Subcutaneous abdominal adipose tissue (tissue), 5 donors: ENCODE measurements around the gene HMGCS2.

Experiments used
- H3K27ac ChIP-seq: one replicate; pipeline ENCODE4 v1.7.0; 2013; ENCODE audit warnings: low read depth, mild to moderate bottlenecking, inconsistent platforms, low read length, moderate library complexity
- H3K27me3 ChIP-seq, 5 donors: one replicate each; pipeline ENCODE4 v1.7.0; 2013; ENCODE audit warnings: low read length in 5 of 5, inconsistent platforms in 1 of 5; ENCODE audit not compliant: control insufficient read depth in 5 of 5, insufficient read depth in 4 of 5
- H3K36me3 ChIP-seq, 5 donors: one replicate each; pipeline ENCODE4 v1.7.0; 2013; ENCODE audit warnings: low read length in 5 of 5; ENCODE audit not compliant: control insufficient read depth in 5 of 5, insufficient read depth in 5 of 5
- H3K4me1 ChIP-seq, 5 donors: one replicate each; pipeline ENCODE4 v1.7.0; 2013; ENCODE audit warnings: low read length in 5 of 5, mild to moderate bottlenecking in 3 of 5, moderate library complexity in 1 of 5; ENCODE audit not compliant: control insufficient read depth in 5 of 5, insufficient read depth in 5 of 5
- H3K4me3 ChIP-seq, 5 donors: one replicate each; pipeline ENCODE4 v1.7.0; 2013; ENCODE audit warnings: low read length in 5 of 5, low read depth in 1 of 5
- H3K9ac ChIP-seq, 5 donors: one replicate each; pipeline ENCODE4 v1.7.0; 2013; ENCODE audit warnings: low read length in 5 of 5, mild to moderate bottlenecking in 4 of 5, moderate library complexity in 3 of 5
- H3K9me3 ChIP-seq, 5 donors: one replicate each; pipeline ENCODE4 v1.7.0; 2013; ENCODE audit warnings: low read length in 5 of 5; ENCODE audit not compliant: control insufficient read depth in 5 of 5
- donor health status: healthy.
- donor health status: healthy.
- donor health status: healthy.
- donor health status: healthy.
- donor health status: healthy.

The HMGCS2 gene

DNA sequence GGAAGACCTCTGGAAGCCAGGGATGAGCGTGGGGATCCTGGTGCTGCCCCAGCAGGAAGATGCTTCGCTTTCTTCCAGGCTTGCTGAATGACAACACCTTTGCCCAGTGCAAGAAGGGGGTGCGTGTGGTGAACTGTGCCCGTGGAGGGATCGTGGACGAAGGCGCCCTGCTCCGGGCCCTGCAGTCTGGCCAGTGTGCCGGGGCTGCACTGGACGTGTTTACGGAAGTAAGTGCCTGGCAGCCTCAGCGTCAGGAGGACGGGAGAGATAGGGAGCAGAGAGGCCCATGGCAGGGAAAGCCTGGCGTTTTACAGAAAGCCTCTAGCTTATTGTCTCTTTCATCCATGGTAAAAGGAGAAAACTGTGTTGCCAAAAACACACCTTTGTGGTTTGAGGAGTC is 33.5 kb downstream of the HMGCS2 start:
- no peak overlapping the region for H3K4me3 ChIP-seq
- no peaks in the 10 kb centered on the region for H3K9me3 ChIP-seq
- peaks cover 3 to 63% (median 14%) of the 10 kb centered on the region in 5 donors for H3K36me3 ChIP-seq
- no peak overlapping the region for H3K9ac ChIP-seq
- no peaks in the 10 kb centered on the region for H3K27me3 ChIP-seq
- peaks cover 3 to 23% (median 10%) of the 10 kb centered on the region in 5 donors for H3K4me1 ChIP-seq
- no peak overlapping the region for H3K27ac ChIP-seq

DNA sequence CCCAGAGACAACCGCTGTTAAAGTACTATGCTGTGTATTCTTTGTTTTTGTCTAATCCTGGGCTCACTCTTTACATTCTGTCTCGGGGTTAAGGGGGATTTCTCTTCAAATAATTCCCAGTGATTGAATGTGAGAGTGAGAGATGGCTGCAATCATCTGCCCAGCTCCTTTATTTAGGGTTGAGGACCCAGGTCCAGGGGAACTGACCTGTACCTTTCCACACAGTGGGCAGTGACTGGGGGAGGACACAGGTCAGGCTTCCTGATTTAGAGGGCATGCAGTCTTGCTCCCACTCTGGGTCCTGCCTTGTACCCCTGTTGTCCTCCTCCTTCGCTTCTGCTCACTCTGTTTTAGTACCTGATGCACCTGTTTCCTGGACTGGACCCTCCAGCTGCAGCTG is 35.0 kb downstream of the HMGCS2 start:
- Histone ChIP-seq H3K9ac (no peak overlapping the region), H3K4me1 (peaks cover 3 to 32% (median 19%) of the 10 kb centered on the region in 5 donors), H3K36me3 (peaks cover 7 to 76% (median 14%) of the 10 kb centered on the region in 5 donors)

DNA sequence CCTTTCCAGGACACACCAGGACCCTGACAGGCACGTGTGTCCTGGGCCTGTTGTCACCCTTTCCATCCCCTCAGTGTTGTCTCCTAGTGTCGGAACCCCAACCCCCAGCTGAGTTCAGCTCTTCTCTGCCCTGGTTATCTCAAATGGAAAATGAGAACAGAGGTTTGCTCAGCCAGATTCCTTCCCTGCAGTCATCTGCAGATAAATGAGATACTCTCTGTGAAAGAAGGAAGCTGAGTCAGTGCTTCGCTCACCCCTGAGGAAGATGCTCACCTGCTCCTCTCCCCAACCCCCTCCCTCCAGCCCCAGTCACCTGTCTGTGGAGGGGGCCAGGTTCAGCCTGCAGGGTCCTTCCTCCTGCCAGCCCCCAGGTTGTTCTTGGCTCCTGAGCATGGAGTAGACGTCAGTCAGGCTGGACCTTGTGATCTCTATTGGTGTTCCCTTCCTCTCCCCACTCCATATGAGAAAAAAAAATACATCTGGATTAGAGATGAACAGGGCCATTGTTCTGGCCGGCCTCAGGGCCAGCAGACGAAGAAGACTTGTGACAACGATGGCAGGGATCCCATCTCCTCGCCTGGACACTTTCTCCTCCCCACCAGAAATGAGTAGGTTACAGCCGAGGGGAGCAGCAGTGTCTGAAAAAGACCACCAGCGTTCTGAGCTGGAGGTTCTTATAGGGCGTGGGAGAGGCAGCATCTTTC is 36.1 kb downstream of the HMGCS2 start:
- H3K27ac ChIP-seq, result no peak overlapping the region
- no peaks in the 10 kb centered on the region for H3K27me3 ChIP-seq
- H3K9ac ChIP-seq, result no peak overlapping the region
- no peaks in the 10 kb centered on the region for H3K9me3 ChIP-seq
- H3K4me3 ChIP-seq, result no peak overlapping the region
- H3K4me1 ChIP-seq, result peaks cover 3 to 39% (median 20%) of the 10 kb centered on the region in 5 donors
- H3K36me3 ChIP-seq, result peaks cover 9 to 73% (median 10%) of the 10 kb centered on the region in 5 donors

More for the DNA sequence above, 35.0 kb downstream of the HMGCS2 start:
- Histone ChIP-seq H3K27ac (no peak overlapping the region), H3K9me3 (no peaks in the 10 kb centered on the region), H3K27me3 (no peaks in the 10 kb centered on the region), H3K4me3 (no peak overlapping the region)

DNA sequence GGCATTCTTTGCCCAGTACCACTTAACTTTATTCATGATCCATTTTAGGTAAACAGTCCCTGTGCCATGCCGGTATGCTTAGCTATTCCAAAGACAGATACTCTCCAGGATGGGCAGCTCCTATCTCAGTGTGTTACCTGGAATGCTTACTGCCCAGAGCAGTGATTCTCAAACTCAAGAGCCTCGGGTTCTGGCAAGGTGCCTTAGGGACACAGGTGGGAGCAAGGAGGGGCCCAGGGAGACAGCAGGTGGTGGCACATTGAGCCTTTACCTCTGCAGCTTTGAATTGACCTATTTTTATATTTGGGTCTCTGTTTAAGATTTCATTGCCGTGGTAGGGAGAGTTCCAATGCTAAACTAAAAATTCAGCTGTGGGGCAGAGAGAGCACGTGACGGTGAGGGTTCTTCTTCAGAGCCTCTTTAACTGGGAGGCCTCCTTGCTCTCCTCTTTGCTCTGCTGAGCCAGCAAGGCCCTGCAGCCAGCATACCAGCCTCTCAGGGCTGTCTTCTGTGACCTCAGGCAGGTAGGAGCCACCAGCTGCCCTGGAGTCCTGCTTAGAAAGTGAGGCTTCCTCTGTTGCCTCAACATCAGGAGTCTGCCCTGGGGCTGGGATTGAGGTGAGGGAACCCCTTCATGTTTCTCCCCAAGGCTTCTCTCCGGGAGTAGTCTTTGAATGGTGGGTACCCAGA is 36.8 kb downstream of the HMGCS2 start:
- H3K4me1 ChIP-seq, result peaks cover 3 to 35% (median 20%) of the 10 kb centered on the region in 5 donors
- no peak overlapping the region for H3K4me3 ChIP-seq
- H3K9me3 ChIP-seq, result no peaks in the 10 kb centered on the region
- no peaks in the 10 kb centered on the region for H3K27me3 ChIP-seq
- no peak overlapping the region for H3K27ac ChIP-seq
- peaks cover 10 to 70% (median 12%) of the 10 kb centered on the region in 5 donors for H3K36me3 ChIP-seq
- H3K9ac ChIP-seq, result no peak overlapping the region

DNA sequence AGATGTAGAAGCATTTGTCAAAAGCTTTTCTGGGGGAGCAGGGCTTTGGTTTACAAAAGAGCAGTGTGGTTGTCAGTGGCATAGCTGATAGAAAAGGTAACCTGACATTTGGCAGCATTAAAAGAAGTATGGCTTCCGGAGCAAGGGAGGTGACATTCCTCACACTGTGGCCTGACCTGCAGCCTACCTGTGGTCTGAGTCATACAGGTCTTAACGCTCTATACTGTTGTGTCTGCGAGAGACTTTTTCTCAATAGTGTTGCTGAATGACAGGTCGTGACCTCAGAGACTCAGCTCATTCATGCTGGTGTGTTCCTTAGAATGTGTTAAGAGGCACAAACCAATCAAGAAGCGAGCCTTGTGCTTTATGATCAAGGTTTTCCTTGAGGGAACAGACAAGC is 37.6 kb downstream of the HMGCS2 start:
- Histone ChIP-seq H3K27ac (no peak overlapping the region), H3K36me3 (peaks cover 10 to 70% (median 17%) of the 10 kb centered on the region in 5 donors), H3K4me3 (no peak overlapping the region), H3K9ac (no peak overlapping the region), H3K27me3 (no peaks in the 10 kb centered on the region), H3K9me3 (no peaks in the 10 kb centered on the region), H3K4me1 (peaks cover 3 to 34% (median 20%) of the 10 kb centered on the region in 5 donors)

DNA sequence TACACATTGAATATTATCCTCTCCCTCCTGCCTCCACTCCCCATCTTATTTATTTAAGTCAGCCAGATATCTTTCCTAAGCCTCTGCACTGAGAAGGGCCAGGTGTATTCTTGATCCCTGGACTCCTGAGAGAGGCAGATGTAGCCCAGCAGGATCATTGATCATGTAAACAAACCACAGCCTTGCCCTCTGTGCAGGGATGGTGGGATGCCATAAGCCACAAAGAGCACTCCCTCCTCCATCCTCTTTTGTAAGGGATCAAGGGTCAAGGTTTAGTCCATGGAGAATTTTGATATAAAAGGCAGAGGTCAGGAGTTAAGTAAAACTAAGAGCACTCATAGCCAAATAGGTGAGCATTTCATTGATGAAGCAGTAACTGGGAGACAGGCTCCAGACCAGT is 39.7 kb downstream of the HMGCS2 start:
- Histone ChIP-seq H3K4me1 (peaks cover 0 to 21% (median 10%) of the 10 kb centered on the region in 5 donors), H3K27me3 (no peaks in the 10 kb centered on the region), H3K4me3 (no peak overlapping the region), H3K27ac (no peak overlapping the region), H3K9me3 (no peaks in the 10 kb centered on the region), H3K9ac (no peak overlapping the region), H3K36me3 (peaks cover 13 to 67% (median 27%) of the 10 kb centered on the region in 5 donors)

DNA sequence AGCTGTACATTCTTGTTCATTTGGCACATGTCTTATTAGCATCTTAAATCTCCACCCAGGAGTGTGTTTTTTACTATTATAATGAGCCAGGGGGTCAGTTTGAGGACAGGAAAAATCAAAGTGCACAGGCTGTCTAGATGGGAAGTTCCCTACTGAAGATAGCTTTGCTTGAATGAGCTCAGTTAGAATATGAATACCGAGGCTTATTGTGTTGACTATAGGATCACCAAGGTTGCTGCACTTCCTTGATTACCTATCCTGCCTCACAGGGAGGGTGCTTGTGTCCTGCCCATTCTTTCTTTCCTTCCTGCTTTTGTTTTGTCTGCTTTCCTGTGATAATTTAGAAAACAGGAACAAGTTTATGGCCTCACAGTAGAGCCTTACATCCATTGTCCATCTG is 40.7 kb downstream of the HMGCS2 start:
- H3K36me3 ChIP-seq, result peaks cover 16 to 74% (median 36%) of the 10 kb centered on the region in 5 donors
- no peak overlapping the region for H3K9ac ChIP-seq
- H3K4me3 ChIP-seq, result no peak overlapping the region
- H3K4me1 ChIP-seq, result peaks cover 0 to 19% (median 10%) of the 10 kb centered on the region in 5 donors
- no peak overlapping the region for H3K27ac ChIP-seq
- no peaks in the 10 kb centered on the region for H3K9me3 ChIP-seq
- no peaks in the 10 kb centered on the region for H3K27me3 ChIP-seq

DNA sequence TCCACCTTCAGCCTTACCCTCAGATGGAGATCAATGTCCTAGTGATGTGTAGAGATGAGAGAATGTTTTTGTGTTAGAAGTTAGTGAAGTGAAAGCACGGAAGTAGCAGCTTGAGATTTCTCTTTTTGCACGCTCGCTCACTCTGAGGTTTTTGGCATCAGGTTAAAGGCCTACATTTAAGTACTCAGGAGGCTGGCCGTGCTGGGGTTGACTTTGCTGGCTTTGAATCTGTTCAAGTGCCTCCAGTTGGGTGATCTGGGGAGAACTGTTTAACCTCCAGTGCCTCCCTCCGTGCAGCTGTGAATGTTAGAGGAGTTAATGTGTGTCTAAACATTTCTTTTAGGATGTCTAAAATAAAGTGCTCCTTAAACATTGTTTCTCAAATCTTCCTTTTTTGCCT is 43.1 kb downstream of the HMGCS2 start:
- H3K4me1 ChIP-seq, result peaks cover 0 to 19% (median 13%) of the 10 kb centered on the region in 5 donors
- H3K4me3 ChIP-seq, result no peak overlapping the region
- no peaks in the 10 kb centered on the region for H3K27me3 ChIP-seq
- H3K36me3 ChIP-seq, result peaks cover 20 to 68% (median 50%) of the 10 kb centered on the region in 5 donors
- H3K9me3 ChIP-seq, result no peaks in the 10 kb centered on the region
- no peak overlapping the region for H3K27ac ChIP-seq
- no peak overlapping the region for H3K9ac ChIP-seq

DNA sequence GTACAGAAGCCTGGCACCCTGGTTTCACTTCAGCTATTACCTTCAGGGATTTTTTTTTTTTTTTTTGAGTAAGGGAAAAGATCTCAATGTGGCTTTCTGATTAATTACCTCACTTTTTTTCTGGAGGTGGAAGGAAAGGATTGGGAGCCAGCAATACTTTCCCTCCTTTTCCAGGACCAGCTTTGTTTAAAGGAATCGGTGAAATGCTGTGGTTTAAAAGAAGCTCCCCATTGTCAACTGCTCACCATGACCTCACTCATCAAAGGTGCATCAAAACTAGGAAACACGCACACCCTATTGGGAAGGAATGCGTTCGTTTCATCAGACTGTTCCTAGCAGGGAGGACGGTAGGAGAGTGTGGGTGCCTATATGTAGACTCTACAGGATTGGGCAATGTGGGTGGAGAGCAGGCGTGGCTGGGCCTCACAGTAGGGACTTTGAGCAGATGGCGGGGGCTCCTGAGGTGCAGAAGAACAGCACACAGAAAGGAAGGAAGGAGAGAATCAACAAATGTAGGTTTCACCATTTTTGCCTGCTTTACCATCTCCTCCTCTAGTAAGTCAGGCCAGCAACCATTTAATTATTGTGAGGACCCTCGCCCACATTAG is 44.0 kb downstream of the HMGCS2 start:
- H3K9me3 ChIP-seq, result no peaks in the 10 kb centered on the region
- no peak overlapping the region for H3K27ac ChIP-seq
- no peaks in the 10 kb centered on the region for H3K27me3 ChIP-seq
- no peak overlapping the region for H3K9ac ChIP-seq
- H3K4me3 ChIP-seq, result no peak overlapping the region
- H3K4me1 ChIP-seq, result peaks cover 0 to 19% (median 13%) of the 10 kb centered on the region in 5 donors
- H3K36me3 ChIP-seq, result peaks cover 14 to 63% (median 49%) of the 10 kb centered on the region in 5 donors

DNA sequence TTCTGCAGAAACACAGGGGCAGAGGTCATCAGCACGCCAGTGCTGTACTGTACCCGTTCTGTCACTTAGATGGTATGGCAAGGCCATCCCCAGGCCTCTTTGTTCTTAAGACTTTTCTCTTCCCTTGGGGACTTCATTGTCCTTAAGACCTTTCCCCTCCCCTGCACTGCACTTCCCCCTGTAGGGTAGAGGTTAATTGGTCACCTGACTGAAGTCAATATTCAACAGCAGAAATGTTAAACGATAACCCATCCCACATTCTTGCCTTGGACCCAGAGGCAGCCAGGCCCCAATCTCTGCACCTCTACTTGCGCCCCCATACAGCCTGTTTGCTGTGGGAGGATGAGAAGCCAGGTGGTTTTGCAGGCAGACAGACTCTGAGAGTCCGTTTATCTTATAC is 46.8 kb downstream of the HMGCS2 start:
- H3K9me3 ChIP-seq, result no peaks in the 10 kb centered on the region
- peaks cover 10 to 47% (median 42%) of the 10 kb centered on the region in 5 donors for H3K36me3 ChIP-seq
- no peak overlapping the region for H3K4me3 ChIP-seq
- no peaks in the 10 kb centered on the region for H3K27me3 ChIP-seq
- H3K9ac ChIP-seq, result no peak overlapping the region
- no peak overlapping the region for H3K27ac ChIP-seq
- peaks cover 0 to 3% (median 0%) of the 10 kb centered on the region in 5 donors for H3K4me1 ChIP-seq
